Neural progenitor cell (in vitro differentiated cells): ENCODE data around the gene HAUS6. TPM values are rescaled to one million over a fixed set of nuclear protein-coding genes. Genes with fewer than 3 reads are reported as not detected.
"Not testable (repeated sequence)": the region's sequence is repeated elsewhere in the genome, so short reads cannot be mapped to it uniquely, and the experiment has no call there.

Experiments
- DNase-seq: peaks from one replicate; pipeline ENCODE4 v3.0.0-alpha.2; 2016; ENCODE audit warnings: low spot score
- H2AFZ ChIP-seq: fragments of 200-600 bp; sonication (generic); replicated peaks from 2 replicates; pipeline ENCODE4 v1.6.1; 2016; ENCODE audit warnings: antibody characterized with exemption
- H3F3A ChIP-seq: fragments of 200-600 bp; sonication (generic); 2 replicates; pipeline ENCODE4 v1.6.1; 2016; ENCODE audit warnings: antibody characterized with exemption, low read depth
- H3K27ac ChIP-seq: fragments of 200-600 bp; sonication (generic); 2 replicates; pipeline ENCODE4 v1.5.1; 2016; ENCODE audit warnings: mild to moderate bottlenecking
- H3K27me3 ChIP-seq: fragments of 200-600 bp; sonication (generic); 2 replicates; pipeline ENCODE4 v1.6.1; 2016; ENCODE audit warnings: mild to moderate bottlenecking, moderate library complexity
- H3K36me3 ChIP-seq: fragments of 200-600 bp; sonication (generic); 2 replicates; pipeline ENCODE4 v1.5.1; 2016
- H3K4me1 ChIP-seq: fragments of 200-600 bp; sonication (generic); 2 replicates; pipeline ENCODE4 v1.6.1; 2016; ENCODE audit warnings: mixed run types
- H3K4me2 ChIP-seq: fragments of 200-600 bp; sonication (generic); 2 replicates; pipeline ENCODE4 v1.6.1; 2016
- H3K4me3 ChIP-seq: fragments of 200-600 bp; sonication (generic); 2 replicates; pipeline ENCODE4 v1.5.1; 2016
- H3K79me2 ChIP-seq: fragments of 200-600 bp; sonication (generic); 2 replicates; pipeline ENCODE4 v1.6.1; 2016; ENCODE audit warnings: low read depth
- H3K9ac ChIP-seq: fragments of 200-600 bp; sonication (generic); 2 replicates; pipeline ENCODE4 v1.6.1; 2016
- H3K9me3 ChIP-seq: fragments of 200-600 bp; sonication (generic); 2 replicates; pipeline ENCODE4 v1.5.1; 2016; ENCODE audit warnings: low read depth
- H4K20me1 ChIP-seq: fragments of 200-600 bp; sonication (generic); 2 replicates; pipeline ENCODE4 v1.6.1; 2016; ENCODE audit warnings: low read depth
- H3K27ac Mint-ChIP-seq: 3 replicates; pipeline ENCODE4 v1.8.0; 2021; ENCODE audit warnings: mixed read lengths
- H3K27me3 Mint-ChIP-seq: 2 replicates; pipeline ENCODE4 v1.8.0; 2022; ENCODE audit warnings: low read depth, mild to moderate bottlenecking, inconsistent platforms, moderate library complexity, mixed read lengths; ENCODE audit not compliant: insufficient read depth
- H3K36me3 Mint-ChIP-seq: 3 replicates; pipeline ENCODE4 v1.8.0; 2021; ENCODE audit warnings: mixed read lengths
- H3K4me1 Mint-ChIP-seq: 3 replicates; pipeline ENCODE4 v1.8.0; 2021; ENCODE audit warnings: mixed read lengths
- H3K4me3 Mint-ChIP-seq: 3 replicates; pipeline ENCODE4 v1.8.0; 2021; ENCODE audit warnings: mild to moderate bottlenecking, moderate library complexity, mixed read lengths
- H3K9me3 Mint-ChIP-seq: 3 replicates; pipeline ENCODE4 v1.8.0; 2020; ENCODE audit warnings: mixed read lengths
- CTCF ChIP-seq: fragments of 200-600 bp; sonication (generic); IDR thresholded peaks from 2 replicates; pipeline ENCODE4 v1.5.1; 2017; ENCODE audit warnings: antibody characterized with exemption, mild to moderate bottlenecking
- EZH2 ChIP-seq: fragments of 200-600 bp; sonication (generic); IDR thresholded peaks from 2 replicates; pipeline ENCODE4 v1.6.1; 2017; ENCODE audit warnings: antibody characterized with exemption, mild to moderate bottlenecking, moderate library complexity
- EZH2phosphoT487 ChIP-seq: fragments of 200-600 bp; sonication (generic); IDR thresholded peaks from 2 replicates; pipeline ENCODE4 v1.6.1; 2017; ENCODE audit warnings: antibody characterized with exemption
- total RNA-seq: library from RNA; depleted of rRNA; stranded (reverse); fragments of >200 nt; gene quantifications from 2 replicates; pipeline ENCODE4 v1.2.3, GENCODE V29; 2015; ENCODE audit warnings: low replicate concordance

Gene HAUS6, protein sequence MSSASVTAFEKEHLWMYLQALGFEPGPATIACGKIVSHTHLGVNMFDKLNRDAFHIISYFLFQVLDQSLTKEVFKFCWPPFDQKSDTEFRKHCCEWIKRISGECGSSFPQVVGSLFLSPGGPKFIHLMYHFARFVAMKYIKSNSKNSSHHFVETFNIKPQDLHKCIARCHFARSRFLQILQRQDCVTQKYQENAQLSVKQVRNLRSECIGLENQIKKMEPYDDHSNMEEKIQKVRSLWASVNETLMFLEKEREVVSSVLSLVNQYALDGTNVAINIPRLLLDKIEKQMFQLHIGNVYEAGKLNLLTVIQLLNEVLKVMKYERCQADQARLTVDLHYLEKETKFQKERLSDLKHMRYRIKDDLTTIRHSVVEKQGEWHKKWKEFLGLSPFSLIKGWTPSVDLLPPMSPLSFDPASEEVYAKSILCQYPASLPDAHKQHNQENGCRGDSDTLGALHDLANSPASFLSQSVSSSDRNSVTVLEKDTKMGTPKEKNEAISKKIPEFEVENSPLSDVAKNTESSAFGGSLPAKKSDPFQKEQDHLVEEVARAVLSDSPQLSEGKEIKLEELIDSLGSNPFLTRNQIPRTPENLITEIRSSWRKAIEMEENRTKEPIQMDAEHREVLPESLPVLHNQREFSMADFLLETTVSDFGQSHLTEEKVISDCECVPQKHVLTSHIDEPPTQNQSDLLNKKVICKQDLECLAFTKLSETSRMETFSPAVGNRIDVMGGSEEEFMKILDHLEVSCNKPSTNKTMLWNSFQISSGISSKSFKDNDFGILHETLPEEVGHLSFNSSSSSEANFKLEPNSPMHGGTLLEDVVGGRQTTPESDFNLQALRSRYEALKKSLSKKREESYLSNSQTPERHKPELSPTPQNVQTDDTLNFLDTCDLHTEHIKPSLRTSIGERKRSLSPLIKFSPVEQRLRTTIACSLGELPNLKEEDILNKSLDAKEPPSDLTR
- 40.7 and 61.2 TPM in 2 replicates for total RNA-seq

- Mint-ChIP-seq H3K36me3 (peaks cover 2% of the 10 kb centered on the region), H3K4me3 (peak within 1 kb of the TSS; percentile 96)
- H3K27ac ChIP-seq, result peak within 1 kb of the TSS; percentile 16
Observed at GRCh38 chr9:19102631-19103345, at the start of gene HAUS6. Gene HAUS6 (minus strand): TSS chr9:19102904. CDS start chr9:19102651, 253 bp downstream.

GRCh38 chr9:19152160-19152498 is 49.4 kb upstream of the HAUS6 start:
- H3K79me2 ChIP-seq, H3K4me1 ChIP-seq, H3K27me3 Mint-ChIP-seq, H3K36me3 Mint-ChIP-seq, H2AFZ ChIP-seq, H3K27ac ChIP-seq, H3K9me3 ChIP-seq, H3K4me2 ChIP-seq, H4K20me1 ChIP-seq, H3K27me3 ChIP-seq, H3K36me3 ChIP-seq, H3K9me3 Mint-ChIP-seq, H3K9ac ChIP-seq, H3F3A ChIP-seq, H3K4me3 Mint-ChIP-seq, H3K4me1 Mint-ChIP-seq, DNase-seq, H3K4me3 ChIP-seq, H3K27ac Mint-ChIP-seq: not testable (repeated sequence)

More at GRCh38 chr9:19102631-19103345, at the start of gene HAUS6:
- H3K27ac Mint-ChIP-seq, result peak within 1 kb of the TSS; percentile 91
- DNase-seq, result peak; percentile 96
- Histone ChIP-seq H3K9ac (peak within 1 kb of the TSS; percentile 88), H3K27me3 (no peaks in the 10 kb centered on the region), H3F3A (peaks cover 11% of the 10 kb centered on the region), H3K4me1 (peaks cover 11% of the 10 kb centered on the region), H2AFZ (peak within 1 kb of the TSS; percentile 44), H3K36me3 (no peaks in the 10 kb centered on the region), H3K9me3 (no peaks in the 10 kb centered on the region), H3K4me3 (peak within 1 kb of the TSS; percentile 89), H3K4me2 (peak within 1 kb of the TSS; percentile 78), H3K79me2 (peaks cover 49% of the 10 kb centered on the region), H4K20me1 (peaks cover 25% of the 10 kb centered on the region)
- H3K4me1 Mint-ChIP-seq, result peaks cover 12% of the 10 kb centered on the region
- no peaks in the 10 kb centered on the region for H3K9me3 Mint-ChIP-seq
- TF ChIP-seq CTCF (peak; percentile 49), EZH2phosphoT487 (no peak)
- peaks cover 2% of the 10 kb centered on the region for H3K27me3 Mint-ChIP-seq

- Histone ChIP-seq H3F3A (no peaks in the 10 kb centered on the region), H4K20me1 (no peaks in the 10 kb centered on the region), H3K9ac (no peak overlapping the region), H3K36me3 (no peaks in the 10 kb centered on the region), H3K79me2 (no peaks in the 10 kb centered on the region), H3K9me3 (no peaks in the 10 kb centered on the region), H2AFZ (no peak overlapping the region), H3K4me2 (no peak overlapping the region), H3K27me3 (no peaks in the 10 kb centered on the region), H3K4me1 (no peaks in the 10 kb centered on the region), H3K27ac (no peak overlapping the region), H3K4me3 (no peak overlapping the region)
- no peak for DNase-seq
- no peaks in the 10 kb centered on the region for H3K9me3 Mint-ChIP-seq
- H3K36me3 Mint-ChIP-seq, result peaks cover under 1% of the 10 kb centered on the region
- no peak for TF ChIP-seq CTCF
- TF ChIP-seq EZH2, result no peak
- TF ChIP-seq EZH2phosphoT487, result no peak
- no peak overlapping the region for H3K4me3 Mint-ChIP-seq
- H3K27ac Mint-ChIP-seq, result no peak overlapping the region
- H3K4me1 Mint-ChIP-seq, result no peaks in the 10 kb centered on the region
- peaks cover 6% of the 10 kb centered on the region for H3K27me3 Mint-ChIP-seq
Observed at GRCh38 chr9:19151425-19152159, 48.9 kb upstream of the HAUS6 start.
